Left lung (tissue), 10 donors: ENCODE data around the gene BBOX1. TPM values are rescaled to one million over a fixed set of nuclear protein-coding genes. Genes with fewer than 3 reads are reported as not detected.
A peak's percentile ranks its signal among the peaks of the same experiment; 100 is the strongest.

ENCODE experiments used
- ATAC-seq: fragments of 200-7000 bp; cut with Tn5 transposase; one replicate; pipeline ENCODE4 v1.9.1; 2020; ENCODE audit warnings: moderate library complexity
- DNase-seq, 4 donors: peaks; one replicate each; pipeline ENCODE4 v3.0.0-alpha.2; 2013 to 2020
- H3K27ac ChIP-seq, 2 donors: fragments of 200-600 bp; sonication (generic) in 1 of 2; one replicate each; pipeline versions ENCODE4 v1.5.0 to v1.8.0; 2020 to 2021
- H3K27me3 ChIP-seq, 2 donors: fragments of 200-600 bp; sonication (generic) in 1 of 2; one replicate each; pipeline versions ENCODE4 v1.5.0 to v1.8.0; 2020 to 2021
- H3K36me3 ChIP-seq, 2 donors: fragments of 200-600 bp; sonication (generic) in 1 of 2; one replicate each; pipeline versions ENCODE4 v1.5.0 to v1.8.0; 2020 to 2021
- H3K4me1 ChIP-seq, 2 donors: fragments of 200-600 bp; one replicate each; pipeline ENCODE4 v1.8.0; 2021
- H3K4me3 ChIP-seq, 2 donors: fragments of 200-600 bp; sonication (generic) in 1 of 2; one replicate each; pipeline versions ENCODE4 v1.5.0 to v1.8.0; 2020 to 2021; ENCODE audit warnings: mild to moderate bottlenecking in 1 of 2
- H3K9me3 ChIP-seq, 2 donors: fragments of 200-600 bp; sonication (generic) in 1 of 2; one replicate each; pipeline versions ENCODE4 v1.5.0 to v1.8.0; 2020 to 2021
- CTCF ChIP-seq, 2 donors: fragments of 200-600 bp; sonication (generic) in 1 of 2; IDR thresholded peaks; one replicate each; pipeline versions ENCODE4 v1.5.0 to v1.8.0; 2021; ENCODE audit warnings: antibody characterized with exemption in 2 of 2
- intact Hi-C, 2 donors: fragments of 100-400 bp; cut with DNase I; formaldehyde crosslinking; loops; one replicate each; pipeline versions ENCODE4 v1.11.2 to v1.14.2; 2022
- polyA plus RNA-seq, 6 donors: library from polyadenylated mRNA; unstranded; fragments of 120-200 nt; gene quantifications; one replicate each; pipeline ENCODE4 v1.2.1, GENCODE V29; 2013; ENCODE audit not compliant: insufficient read length in 6 of 6
- total RNA-seq, 2 donors: library from RNA; stranded (reverse); fragmentation: NEBNext Ultra II Directional; extraction: Animal tissue kit (Norgen Biotek cat#: 25700); gene quantifications; one replicate each; pipeline ENCODE4 v1.2.1, GENCODE V29; 2021
- donor health status: DM: no; HTN: yes; CAD: no.
- donor health status: DM: no; HTN: no; CAD: no.

Gene BBOX1
- total and polyA plus RNA-seq, 8 donors = 0.11 to 0.64 (median 0.36) TPM; not detected in 2

- H3K4me3 ChIP-seq = no peak overlapping the region
- no peaks in the 10 kb centered on the region for H3K4me1 ChIP-seq
- intact Hi-C loops = no loop called here
- DNase-seq = no peak
- no peak overlapping the region for H3K27ac ChIP-seq
- peaks cover 0 to 2% of the 10 kb centered on the region in 2 donors for H3K9me3 ChIP-seq
- no peak for TF ChIP-seq CTCF (IDR thresholded peaks at IDR 0.05)
- ATAC-seq = no peak
- no peaks in the 10 kb centered on the region for H3K36me3 ChIP-seq
- H3K27me3 ChIP-seq = no peaks in the 10 kb centered on the region
These were observed 14.5 kb upstream of the BBOX1 start for GRCh38 chr11:27025957-27026733.

GRCh38 chr11:27028561-27028965 is 12.1 kb upstream of the BBOX1 start:
- Histone ChIP-seq H3K4me1 (no peaks in the 10 kb centered on the region), H3K27ac (no peak overlapping the region), H3K9me3 (peaks cover 0 to 9% of the 10 kb centered on the region in 2 donors), H3K4me3 (no peak overlapping the region), H3K27me3 (no peaks in the 10 kb centered on the region), H3K36me3 (no peaks in the 10 kb centered on the region)
- no peak for TF ChIP-seq CTCF (IDR thresholded peaks at IDR 0.05)
- intact Hi-C loops = no loop called here
- ATAC-seq (peak; percentile 42), DNase-seq (peak in 2 of 4 donors; percentile 83 to 86)

GRCh38 chr11:27029966-27030365 is 10.6 kb upstream of the BBOX1 start:
- H3K4me3 ChIP-seq = no peak overlapping the region
- DNase-seq (no peak), ATAC-seq (no peak)
- no peaks in the 10 kb centered on the region for H3K36me3 ChIP-seq
- H3K27ac ChIP-seq = no peak overlapping the region
- H3K27me3 ChIP-seq = no peaks in the 10 kb centered on the region
- H3K9me3 ChIP-seq = peaks cover 0 to 16% of the 10 kb centered on the region in 2 donors
- TF ChIP-seq CTCF (IDR thresholded peaks at IDR 0.05) = no peak
- no peaks in the 10 kb centered on the region for H3K4me1 ChIP-seq
- intact Hi-C loops = no loop called here

- no peaks in the 10 kb centered on the region for H3K4me1 ChIP-seq
- intact Hi-C loops = no loop called here
- peak in 1 of 4 donors; percentile 23 for DNase-seq
- no peak overlapping the region for H3K4me3 ChIP-seq
- no peak for ATAC-seq
- H3K27me3 ChIP-seq = no peaks in the 10 kb centered on the region
- H3K27ac ChIP-seq = no peak overlapping the region
- TF ChIP-seq CTCF (IDR thresholded peaks at IDR 0.05) = no peak
- H3K36me3 ChIP-seq = no peaks in the 10 kb centered on the region
- peaks cover 0 to 30% of the 10 kb centered on the region in 2 donors for H3K9me3 ChIP-seq
These were observed 8.9 kb upstream of the BBOX1 start for GRCh38 chr11:27031754-27032153.

- TF ChIP-seq CTCF (IDR thresholded peaks at IDR 0.05) = no peak
- H3K36me3 ChIP-seq = no peaks in the 10 kb centered on the region
- peaks cover 0 to 38% of the 10 kb centered on the region in 2 donors for H3K9me3 ChIP-seq
- no peak overlapping the region for H3K4me3 ChIP-seq
- no peaks in the 10 kb centered on the region for H3K4me1 ChIP-seq
- ATAC-seq = no peak
- H3K27ac ChIP-seq = no peak overlapping the region
- H3K27me3 ChIP-seq = no peaks in the 10 kb centered on the region
- intact Hi-C loops = no loop called here
- DNase-seq = no peak
These were observed 742 bp upstream of the BBOX1 start for GRCh38 chr11:27039873-27040272.
